Uterus (tissue), 4 donors: ENCODE results near the gene PTPMT1. TPM values are rescaled to one million over a fixed set of nuclear protein-coding genes. Genes with fewer than 3 reads are reported as not detected.

Experiments used
- DNase-seq, 2 donors: peaks; one replicate each; pipeline ENCODE4 v3.0.0-alpha.2; 2019 to 2020
- H3K27ac ChIP-seq, 2 donors: fragments of 200-600 bp; sonication (generic); 1 replicate in 1 of 2; 2 replicates in 1 of 2; pipeline ENCODE4 v1.5.1; 2016 to 2018
- H3K27me3 ChIP-seq, 2 donors: fragments of 200-600 bp; sonication (generic); one replicate each; pipeline ENCODE4 v1.5.1; 2018 to 2019; ENCODE audit warnings: control low read depth in 1 of 2
- H3K36me3 ChIP-seq, 2 donors: fragments of 200-600 bp; sonication (generic); one replicate each; pipeline ENCODE4 v1.5.1; 2019; ENCODE audit warnings: control low read depth in 1 of 2
- H3K4me1 ChIP-seq, 2 donors: fragments of 200-600 bp; sonication (generic); one replicate each; pipeline ENCODE4 v1.5.1; 2018 to 2019; ENCODE audit warnings: control low read depth in 1 of 2
- H3K4me3 ChIP-seq, 2 donors: fragments of 200-600 bp; sonication (generic); 1 replicate in 1 of 2; 2 replicates in 1 of 2; pipeline ENCODE4 v1.5.1; 2018 to 2019; ENCODE audit warnings: mild to moderate bottlenecking in 1 of 2
- H3K9me3 ChIP-seq, 2 donors: fragments of 200-600 bp; sonication (generic); one replicate each; pipeline ENCODE4 v1.5.1; 2019; ENCODE audit warnings: control low read depth in 1 of 2
- CTCF ChIP-seq, 4 experiments: fragments of 200-600 bp in 2 of 4; fragments of 450-650 bp in 2 of 4; sonication (generic) in 2 of 4; IDR thresholded peaks; one replicate each; pipeline ENCODE4 v1.5.1; 2016 to 2019; ENCODE audit warnings: antibody characterized with exemption in 4 of 4, mild to moderate bottlenecking in 2 of 4, moderate library complexity in 1 of 4
- POLR2A ChIP-seq, 2 donors: fragments of 450-650 bp; IDR thresholded peaks; one replicate each; pipeline ENCODE4 v1.6.1; 2016; ENCODE audit warnings: antibody characterized with exemption in 2 of 2, mild to moderate bottlenecking in 1 of 2, moderate library complexity in 1 of 2
- intact Hi-C: fragments of 100-400 bp; cut with DNase I; formaldehyde crosslinking; loops from one replicate; pipeline ENCODE4 v1.15.1; 2023; ENCODE audit warnings: low total_unique reads
- total RNA-seq, 4 donors: library from RNA; depleted of rRNA in 3 of 4; stranded (reverse); fragments of >200 nt in 3 of 4; gene quantifications; one replicate each; pipeline versions ENCODE4 v1.1.0 to v1.2.4, GENCODE V29; 2014 to 2023
- donor health status: DM: yes; HTN: yes; CAD: no.

The PTPMT1 gene
- total RNA-seq, 4 donors from 2014 or later: 28.5 to 74.4 (median 48.7) TPM

- Histone ChIP-seq H3K36me3 (no peaks in the 10 kb centered on the region), H3K9me3 (no peaks in the 10 kb centered on the region), H3K27me3 (no peaks in the 10 kb centered on the region), H3K27ac (no peak overlapping the region), H3K4me1 (no peaks in the 10 kb centered on the region), H3K4me3 (no peak overlapping the region)
- no peak for TF ChIP-seq POLR2A (IDR thresholded peaks at IDR 0.05)
- no peak for TF ChIP-seq CTCF (IDR thresholded peaks at IDR 0.05)
- DNase-seq: no peak
- intact Hi-C loops: no loop called here
Measured at GRCh38 chr11:47583844-47584243, 18.4 kb downstream of the PTPMT1 start.

- H3K36me3 ChIP-seq: no peaks in the 10 kb centered on the region
- no peaks in the 10 kb centered on the region for H3K9me3 ChIP-seq
- H3K4me1 ChIP-seq: no peaks in the 10 kb centered on the region
- H3K27me3 ChIP-seq: no peaks in the 10 kb centered on the region
- no peak within 1 kb of the TSS for H3K4me3 ChIP-seq
- intact Hi-C loops: no loop called here
- DNase-seq: no peak
- no peak within 1 kb of the TSS for H3K27ac ChIP-seq
- TF ChIP-seq POLR2A (IDR thresholded peaks at IDR 0.05) (no peak), CTCF (IDR thresholded peaks at IDR 0.05) (no peak)
Measured at GRCh38 chr11:47586098-47586855, 20.9 kb downstream of the PTPMT1 start, which contains the start of gene FAM180B. Gene FAM180B, plus strand, starts transcription at chr11:47586678. Its CDS starts 91 bp downstream, at chr11:47586769.

- Histone ChIP-seq H3K9me3 (no peaks in the 10 kb centered on the region), H3K4me3 (no peak overlapping the region), H3K27me3 (no peaks in the 10 kb centered on the region), H3K27ac (no peak overlapping the region), H3K36me3 (no peaks in the 10 kb centered on the region), H3K4me1 (no peaks in the 10 kb centered on the region)
- no peak for DNase-seq
- TF ChIP-seq CTCF (IDR thresholded peaks at IDR 0.05): no peak
- no peak for TF ChIP-seq POLR2A (IDR thresholded peaks at IDR 0.05)
- intact Hi-C loops: no loop called here
Measured at GRCh38 chr11:47587039-47587716, 21.8 kb downstream of the PTPMT1 start.

DNA sequence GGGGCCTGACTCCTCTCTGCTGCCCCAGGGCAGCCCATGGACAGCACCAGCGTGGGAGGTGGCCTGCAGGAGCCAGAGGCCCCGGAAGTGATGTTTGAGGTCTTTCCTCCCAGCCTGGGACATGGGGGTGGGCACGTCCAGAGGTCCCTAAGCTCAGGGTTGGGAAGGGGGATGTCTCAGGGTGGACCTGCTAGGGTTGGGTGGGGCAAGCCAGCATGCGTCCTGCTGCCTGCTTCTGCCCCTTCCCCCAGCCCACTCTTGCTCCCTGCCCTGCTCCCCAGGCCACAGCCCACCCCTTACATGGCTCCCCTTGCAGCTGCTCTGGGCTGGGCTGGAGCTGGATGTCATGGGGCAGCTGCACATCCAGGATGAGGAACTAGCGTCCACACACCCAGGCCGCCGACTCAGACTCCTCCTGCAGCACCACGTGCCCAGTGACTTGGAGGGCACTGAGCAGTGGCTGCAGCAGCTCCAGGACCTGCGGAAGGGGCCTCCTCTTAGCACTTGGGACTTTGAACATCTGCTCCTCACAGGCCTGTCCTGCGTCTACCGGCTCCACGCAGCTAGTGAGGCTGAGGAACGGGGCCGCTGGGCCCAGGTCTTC is 22.4 kb downstream of the PTPMT1 start:
- no peak overlapping the region for H3K27ac ChIP-seq
- H3K4me1 ChIP-seq: no peaks in the 10 kb centered on the region

More for the DNA sequence above, 22.4 kb downstream of the PTPMT1 start:
- intact Hi-C loops: no loop called here
- no peak for DNase-seq
- H3K9me3 ChIP-seq: no peaks in the 10 kb centered on the region
- no peak overlapping the region for H3K4me3 ChIP-seq
- no peaks in the 10 kb centered on the region for H3K27me3 ChIP-seq
- H3K36me3 ChIP-seq: no peaks in the 10 kb centered on the region
- TF ChIP-seq CTCF (IDR thresholded peaks at IDR 0.05): no peak
- TF ChIP-seq POLR2A (IDR thresholded peaks at IDR 0.05): no peak
